M059J (cell line): ENCODE measurements around the gene GALNT9. TPM values are rescaled to one million over a fixed set of nuclear protein-coding genes. Genes with fewer than 3 reads are reported as not detected.

Experiments used
- total RNA-seq: library from RNA; depleted of rRNA; stranded (reverse); fragments of >200 nt; shearing (Covaris generic); gene quantifications from 2 replicates; pipeline ENCODE4 v1.2.3, GENCODE V29; 2014; rRNA removed

Gene GALNT9
- total RNA-seq, 1 experiment from 2014 or later, result not detected

Other genes starting within 250 kb of the GALNT9 start
- 2.2 and 4.8 TPM in 2 replicates for gene DDX51, start 185.3 kb downstream of the GALNT9 start, total RNA-seq
- gene NOC4L, start 185.1 kb downstream of the GALNT9 start, total RNA-seq, result 10.8 and 18.6 TPM in 2 replicates
- 1.6 and 3.2 TPM in 2 replicates for gene FBRSL1, start 160.6 kb upstream of the GALNT9 start, total RNA-seq